Measurements from ENCODE around the gene MYL6. TPM values are rescaled to one million over a fixed set of nuclear protein-coding genes. Genes with fewer than 3 reads are reported as not detected.

The MYL6 gene
- total and polyA plus RNA-seq, 9 of the 15 experiments (the other 6 are each of a cell fraction or from before 2014, with no cell fraction given) = 557 to 1,664 (median 958) TPM

GRCh38 chr12:56164345-56164729 is 6.2 kb downstream of the MYL6 start:
- peaks cover 93% of the 10 kb centered on the region for H3K36me3 ChIP-seq (ENCODE audit: control insufficient read depth, insufficient read depth, low read length)
- intact Hi-C loops (cut with micrococcal nuclease) = no loop called here
- ATAC-seq (no peak), FAIRE-seq (no peak), DNase-seq (ENCODE audit: extremely low read depth in 1 of 4, low spot score in 3 of 4) (no peak)
- H3K4me1 ChIP-seq (replicated peaks in 1 of 2; ENCODE audit: control insufficient read depth in 2 of 2, insufficient read depth in 2 of 2, low read length in 2 of 2) = peaks cover 8 to 24% of the 10 kb centered on the region in 2 experiments; a peak in 4 of 5 replicates
- TF ChIP-seq NFIC (IDR thresholded peaks at IDR 0.05) (0 out of 2 replicates have a peak, but pooled peaks have one; percentile 3), KDM4B (IDR thresholded peaks at IDR 0.05; ENCODE audit: borderline replicate concordance in 2 of 2, low read depth in 1 of 2) (no peak), PHTF2 (CRISPR knock-in tag; IDR thresholded peaks at IDR 0.05) (no peak), TAF9B (IDR thresholded peaks at IDR 0.05; ENCODE audit: partially characterized antibody) (no peak), POLR2B (IDR thresholded peaks at IDR 0.05; ENCODE audit: low read depth, partially characterized antibody) (peak; percentile 44), NR1H2 (CRISPR knock-in tag; IDR thresholded peaks at IDR 0.05) (no peak), RBM22 (IDR thresholded peaks at IDR 0.05; ENCODE audit: low read depth, low read length, poor library complexity, severe bottlenecking) (peak; percentile 87), RBFOX2 (IDR thresholded peaks at IDR 0.05; ENCODE audit: low read depth, low read length) (peak; percentile 68), CLOCK (CRISPR knock-in tag; IDR thresholded peaks at IDR 0.05; ENCODE audit: borderline replicate concordance) (no peak), CHCHD3 (CRISPR knock-in tag; IDR thresholded peaks at IDR 0.05) (no peak), THRB (CRISPR knock-in tag; conservative IDR thresholded peaks at IDR 0.05) (peak; percentile 76; the same call in 1 of the 2 replicates), CBX8 (IDR thresholded peaks at IDR 0.05; ENCODE audit: borderline replicate concordance, extremely low read depth, low read depth, low read length, poor library complexity, severe bottlenecking) (no peak), BMI1 (IDR thresholded peaks at IDR 0.05; ENCODE audit: low read length) (no peak), POLR2A (conservative IDR thresholded peaks at IDR 0.05) (peak; percentile 20; the same call in 1 of the 2 replicates), POLR2G (IDR thresholded peaks at IDR 0.05; ENCODE audit: low read depth, low read length) (peak; percentile 77)
- ChIA-PET CTCF (ENCODE audit: low intra/inter-chr PET ratio) (no interaction called here), POLR2A (interaction anchor here (0.7 to 8.9 kb wide), 8 partner anchors 10 to 139 kb away, joined by 3 to 124 read pairs (median 14); partner anchors contain the start of genes ESYT1, MYL6B, RPL41 and SMARCC2)
- no peak overlapping the region for H3K4me3 ChIP-seq
- no peaks in the 10 kb centered on the region for H3K9me3 ChIP-seq (replicated peaks; ENCODE audit: control insufficient read depth, insufficient read depth, low read depth, low read length)
- peaks cover 19% of the 10 kb centered on the region for H3K79me2 ChIP-seq (ENCODE audit: control insufficient read depth, insufficient read depth, low read length)
- in situ Hi-C loops (cut with MboI) = no loop called here
- peaks cover 30% of the 10 kb centered on the region for H4K20me1 ChIP-seq (replicated peaks; ENCODE audit: control insufficient read depth, insufficient read depth, low read length)
- 95% methylated on average over 16 of the region's 17 CpGs for WGBS (ENCODE audit: insufficient coverage, low coverage, missing lambda C conversion rate)
- H3K9ac ChIP-seq (ENCODE audit: insufficient read depth in 1 of 2, low read depth in 2 of 2, low read length in 2 of 2) = no peak overlapping the region
- peaks cover 3% of the 10 kb centered on the region for H3K9me1 ChIP-seq (ENCODE audit: control insufficient read depth, insufficient read depth, low read length)
- H3K27ac ChIP-seq (ENCODE audit: extremely low read depth, low read depth, low read length) = no peak overlapping the region
- no TSS peak for BruUV-seq (replicated peaks)
- no peak overlapping the region for H2AFZ ChIP-seq (ENCODE audit: low read depth, low read length)
- no peaks in the 10 kb centered on the region for H3K27me3 ChIP-seq (ENCODE audit: control insufficient read depth in 2 of 2, insufficient read depth in 2 of 2, low read length in 2 of 2)
- H3K4me2 ChIP-seq (ENCODE audit: insufficient read depth, low read length) = no peak overlapping the region

All from K562 (cell line).